ENCODE measurements around the gene MICAL3. TPM values are rescaled to one million over a fixed set of nuclear protein-coding genes. Genes with fewer than 3 reads are reported as not detected.
A peak's percentile ranks its signal among the peaks of the same experiment; 100 is the strongest.

The MICAL3 gene
- total RNA-seq, 1 donor from 2014 or later, result 61.4 TPM

GRCh38 chr22:17792854-17793434 is 231.4 kb downstream of the MICAL3 start:
- no peak for DNase-seq (ENCODE audit: low spot score)

DNA sequence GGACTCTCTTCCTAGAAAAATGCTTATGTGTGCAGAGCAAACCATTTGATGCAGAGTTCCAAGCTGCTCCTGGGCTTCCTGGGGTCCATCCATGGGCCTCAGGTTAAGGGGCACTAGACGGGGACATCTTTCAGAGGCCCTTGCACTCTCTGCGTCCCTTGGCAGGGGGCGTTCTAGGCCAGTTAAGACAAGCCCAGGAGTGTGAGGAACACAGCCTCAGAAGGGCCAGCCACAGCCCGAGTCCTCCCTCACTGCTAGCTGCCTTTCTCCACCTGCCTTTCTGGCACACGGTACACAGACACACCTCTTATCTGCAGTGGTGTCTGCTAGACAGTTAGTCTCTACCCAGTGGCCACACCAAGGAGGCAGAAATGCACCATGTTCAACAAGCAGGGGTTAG is 232.1 kb downstream of the MICAL3 start:
- no peak for DNase-seq (ENCODE audit: low spot score)

DNA sequence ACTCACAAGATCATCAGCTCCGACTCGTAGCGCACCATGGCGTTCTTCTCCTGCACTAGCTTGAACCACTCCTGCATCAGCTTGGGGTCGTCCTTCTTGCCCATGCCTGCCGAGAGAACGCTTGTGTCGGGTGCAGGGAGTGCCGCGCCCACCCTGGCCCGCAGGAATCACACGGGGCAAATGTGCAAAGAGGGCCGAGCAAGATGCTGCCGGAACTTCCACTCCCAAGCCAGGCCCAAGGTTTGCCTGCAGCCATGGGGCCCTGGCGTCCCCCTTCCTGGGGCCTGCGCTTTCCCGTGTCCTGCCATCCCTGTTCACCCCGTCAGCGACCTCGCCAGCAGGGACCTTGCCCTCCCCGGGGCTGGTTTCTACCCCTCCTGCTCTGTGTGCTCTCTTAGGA is 233.2 kb downstream of the MICAL3 start:
- no peak for DNase-seq (ENCODE audit: low spot score)

- DNase-seq (ENCODE audit: low spot score), result no peak
Observed at GRCh38 chr22:17789379-17790200, 234.8 kb downstream of the MICAL3 start.

GRCh38 chr22:17788528-17789378 is 235.6 kb downstream of the MICAL3 start:
- no peak for DNase-seq (ENCODE audit: low spot score)

GRCh38 chr22:17787716-17788330 is 236.5 kb downstream of the MICAL3 start:
- no peak for DNase-seq (ENCODE audit: low spot score)

DNA sequence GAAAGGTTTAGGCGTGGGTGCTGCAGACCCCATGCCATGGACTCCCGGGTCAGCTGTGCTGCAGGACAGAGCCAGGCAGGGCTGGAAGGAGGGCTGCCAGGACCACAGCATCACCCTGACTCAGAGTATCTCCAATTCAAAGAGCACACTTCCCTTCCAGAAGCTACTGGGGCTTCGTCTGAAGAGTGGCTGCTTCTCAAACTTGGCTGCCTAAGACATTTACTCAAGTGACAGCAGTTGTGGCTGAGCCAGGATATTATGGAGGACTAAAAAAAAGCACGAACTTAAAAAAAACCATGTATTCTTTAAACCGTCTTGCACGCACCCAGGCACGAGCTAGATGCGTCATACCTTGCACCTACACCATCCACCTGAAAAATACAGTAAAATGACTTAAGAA is 237.1 kb downstream of the MICAL3 start:
- no peak for DNase-seq (ENCODE audit: low spot score)

DNA sequence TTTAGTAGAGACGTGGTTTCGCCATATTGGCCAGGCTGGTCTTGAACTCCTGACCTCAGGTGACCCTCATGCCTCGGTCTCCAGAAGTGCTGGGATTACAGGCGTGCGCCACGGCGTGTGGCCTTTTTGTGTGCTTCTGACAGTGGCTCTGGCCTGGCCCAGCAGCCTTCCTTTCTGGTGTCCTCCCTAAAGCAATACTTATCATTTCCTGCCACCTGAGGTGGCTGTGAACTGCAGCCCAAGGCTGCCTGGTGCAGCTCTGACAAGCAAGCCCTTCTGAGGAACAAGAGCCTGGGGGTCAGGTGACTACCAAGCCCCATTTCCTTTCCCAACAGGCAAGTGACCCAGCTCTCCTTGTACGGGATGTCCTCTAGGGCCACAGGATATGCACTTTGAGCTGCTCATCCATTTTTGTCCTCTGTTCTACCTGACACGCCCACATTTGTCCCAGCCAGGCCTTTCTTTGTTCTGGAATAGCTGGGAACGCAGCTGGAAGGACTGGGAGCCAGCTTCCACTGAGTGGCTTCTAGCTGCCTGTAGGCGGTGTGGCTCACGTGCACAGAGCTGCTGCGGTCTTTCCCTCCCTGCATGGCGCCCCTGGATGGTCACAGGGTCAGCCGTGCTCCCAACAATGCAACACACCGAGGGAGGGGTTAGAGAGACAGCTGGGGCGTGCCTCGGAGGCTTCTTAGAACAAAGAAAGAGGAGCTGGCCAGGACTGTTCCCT is 237.8 kb downstream of the MICAL3 start:
- peak; percentile 45 for DNase-seq (ENCODE audit: low spot score)

- DNase-seq (ENCODE audit: low spot score), result peak; percentile 50
Observed at GRCh38 chr22:17785185-17786184, 238.9 kb downstream of the MICAL3 start.

GRCh38 chr22:17784776-17785175 is 239.6 kb downstream of the MICAL3 start:
- DNase-seq (ENCODE audit: low spot score), result no peak

DNA sequence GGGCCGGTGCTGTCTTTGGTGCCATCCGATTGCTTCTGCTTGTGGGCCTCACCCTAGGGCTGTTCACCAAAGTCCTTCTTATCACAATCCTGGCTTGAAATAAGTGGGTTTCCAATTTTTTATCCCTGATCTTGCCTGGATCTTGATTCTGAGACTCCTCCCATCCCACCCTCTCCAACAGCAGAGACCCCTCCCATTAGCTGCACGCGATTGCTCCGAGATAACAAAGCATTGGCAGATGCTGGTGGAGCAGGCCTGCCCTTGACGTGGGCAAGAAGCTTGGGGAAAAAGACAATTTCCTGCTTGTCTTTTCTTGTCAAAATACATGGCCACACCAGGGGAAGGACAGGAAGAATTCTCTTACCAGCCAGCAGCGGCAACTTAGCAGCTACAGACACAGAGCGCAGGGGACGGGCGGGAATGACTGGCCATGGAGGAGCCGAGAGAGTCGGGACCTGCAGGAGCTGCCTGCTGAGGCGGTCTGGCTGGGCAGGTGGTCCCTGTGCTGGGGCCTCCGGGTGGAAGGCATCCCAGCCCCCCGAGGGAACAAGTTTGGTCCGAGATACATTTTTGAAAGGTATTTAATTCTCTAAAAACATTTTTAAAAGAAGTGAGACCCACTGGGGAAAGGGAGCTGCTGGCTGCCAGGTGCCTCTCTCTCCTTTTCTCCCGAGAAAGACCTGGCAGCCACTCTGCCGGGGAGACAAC is 240.4 kb downstream of the MICAL3 start:
- no peak for DNase-seq (ENCODE audit: low spot score)

DNA sequence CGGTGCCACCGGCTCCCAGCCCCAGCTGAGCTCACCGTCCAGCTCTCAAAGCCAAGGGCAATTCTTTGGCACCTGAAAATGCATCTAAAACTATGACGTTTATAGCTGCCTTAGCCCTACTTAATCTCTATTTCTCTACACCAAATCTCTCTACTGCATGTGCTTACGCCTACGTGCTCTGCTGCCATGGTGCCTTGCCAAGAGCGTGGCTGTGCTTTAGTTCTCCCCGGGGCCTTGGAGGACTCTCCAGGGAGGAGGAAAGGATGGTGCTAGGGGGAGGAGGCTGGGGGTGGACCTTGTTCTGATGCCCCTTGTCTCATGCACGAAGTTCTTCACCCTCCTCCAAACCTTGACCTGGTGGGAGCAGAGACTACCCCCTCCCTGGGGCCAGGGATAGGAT is 241.0 kb downstream of the MICAL3 start:
- no peak for DNase-seq (ENCODE audit: low spot score)

GRCh38 chr22:17782621-17783020 is 241.7 kb downstream of the MICAL3 start:
- DNase-seq (ENCODE audit: low spot score), result no peak

DNA sequence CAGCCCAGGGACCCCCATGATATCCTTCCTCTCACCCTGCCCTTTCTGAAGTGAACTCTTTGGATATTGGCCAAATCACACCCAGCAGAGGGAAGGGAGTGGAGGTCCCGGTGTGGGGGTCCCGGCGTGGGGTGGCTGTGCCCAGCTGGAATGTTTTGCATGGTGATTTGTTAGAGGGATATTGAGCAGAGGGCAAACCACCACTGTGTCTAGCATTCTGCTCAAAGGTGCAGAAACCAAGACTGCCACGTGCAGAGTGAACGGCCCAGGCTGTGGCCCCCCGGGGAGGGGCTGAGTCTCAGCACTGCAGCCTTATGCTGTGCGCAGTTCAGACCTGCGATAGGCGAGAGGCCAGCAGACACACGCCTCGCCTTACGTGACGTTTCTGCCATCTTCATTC is 242.2 kb downstream of the MICAL3 start:
- DNase-seq (ENCODE audit: low spot score), result no peak

DNA sequence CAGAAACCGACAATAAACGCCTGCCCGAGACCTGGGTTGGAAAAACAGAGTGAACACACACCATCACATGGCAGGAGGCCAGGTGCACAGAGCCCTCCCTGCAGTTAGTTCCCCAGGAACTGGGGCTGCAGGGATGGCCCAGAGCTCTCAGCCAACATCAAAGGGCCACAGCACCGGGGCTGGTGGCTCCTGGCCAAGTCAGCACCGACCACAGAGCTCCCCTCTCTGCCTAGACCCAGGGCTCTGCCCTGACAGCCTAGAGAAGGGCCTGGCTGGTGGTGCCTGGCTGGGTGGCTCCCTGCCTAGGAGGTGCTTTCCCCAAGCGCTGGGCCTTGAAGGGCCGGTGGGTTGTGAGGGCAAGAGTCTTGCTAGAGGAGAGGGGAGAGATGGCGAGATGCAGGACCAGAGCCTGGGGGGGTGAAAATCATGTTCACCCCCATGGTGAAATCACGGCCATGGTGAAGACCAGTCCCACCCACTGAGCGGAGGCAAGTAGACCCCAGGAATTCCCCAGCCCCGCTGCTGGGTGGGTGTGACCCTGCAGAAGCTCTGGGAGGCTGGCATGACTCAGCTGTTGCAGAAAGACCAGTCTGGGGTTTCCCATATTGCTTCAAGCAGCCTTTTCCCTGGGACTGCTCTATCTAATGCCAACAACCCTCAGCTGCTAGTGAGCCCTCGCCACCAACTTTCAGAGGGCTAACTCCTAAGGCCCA is 242.9 kb downstream of the MICAL3 start:
- no peak for DNase-seq (ENCODE audit: low spot score)

DNA sequence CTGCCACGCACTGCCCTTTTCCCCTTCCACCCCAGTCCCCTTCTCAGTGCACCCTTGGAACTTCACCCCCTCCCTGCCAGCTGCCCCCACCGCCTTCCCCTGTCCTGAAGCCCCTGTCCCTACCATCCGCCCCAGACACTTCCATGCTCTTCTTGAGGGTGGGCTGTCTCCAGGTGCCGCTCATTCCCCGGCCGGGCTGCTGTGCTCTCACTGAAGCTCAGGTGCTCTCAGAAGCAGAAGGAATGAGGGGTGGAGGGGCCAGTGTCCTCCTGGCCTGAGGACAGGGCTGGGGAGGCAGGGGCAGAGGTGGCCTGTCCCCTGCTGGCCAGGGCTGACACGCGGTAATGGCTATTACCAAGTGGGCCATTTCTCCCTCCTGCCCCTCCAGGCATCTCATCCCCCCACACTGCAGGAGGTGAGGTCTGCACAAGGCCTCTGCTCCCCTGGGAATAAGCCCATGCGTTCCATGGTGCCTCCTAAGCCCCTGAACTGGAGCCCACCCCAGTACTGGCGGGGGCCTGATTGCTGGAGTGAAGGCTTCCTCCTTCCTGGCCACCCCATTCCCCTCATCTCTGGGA is 243.5 kb downstream of the MICAL3 start:
- DNase-seq (ENCODE audit: low spot score), result no peak

DNA sequence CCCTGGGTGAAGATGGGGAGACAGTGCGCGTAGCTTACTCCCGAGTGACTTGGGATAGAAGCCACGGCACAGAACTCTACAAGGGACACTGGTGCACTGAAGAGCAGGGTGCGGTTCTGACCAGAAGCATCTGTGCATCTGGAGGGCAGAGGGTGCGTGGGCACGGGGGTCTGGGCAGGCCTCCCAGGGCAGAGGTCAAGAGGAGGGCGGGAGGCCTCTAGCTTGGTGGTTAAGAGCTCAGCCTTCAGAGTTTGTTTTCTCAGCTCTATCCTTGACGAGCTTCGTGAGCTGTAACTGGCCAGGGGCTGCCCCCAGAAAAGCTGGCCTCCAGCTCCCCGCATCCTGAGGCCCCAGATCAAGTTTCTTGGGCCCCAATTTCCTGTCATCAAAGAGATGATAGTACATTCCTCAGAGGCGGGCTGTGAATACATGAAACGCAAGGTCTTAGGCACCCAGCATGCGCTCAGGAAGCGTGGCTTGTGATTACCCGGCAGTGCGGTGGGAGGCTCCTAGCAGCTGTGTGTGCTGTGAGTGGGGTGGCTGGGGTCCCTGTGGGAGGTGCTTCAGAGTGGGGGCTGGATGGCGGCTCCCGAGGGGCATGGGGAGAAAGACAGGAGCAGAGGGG is 244.1 kb downstream of the MICAL3 start:
- no peak for DNase-seq (ENCODE audit: low spot score)

Measured in mucosa of gallbladder (tissue), 1 donor.